GM12891 (cell line): ENCODE data around the gene MED12L.
"Not testable (repeated sequence)": the region's sequence is repeated elsewhere in the genome, so short reads cannot be mapped to it uniquely, and the experiment has no call there.

Experiments
- DNase-seq: peaks from one replicate; pipeline ENCODE4 v3.0.0; 2011; ENCODE audit warnings: low spot score; ENCODE audit not compliant: insufficient read length
- FAIRE-seq: peaks from 2 replicates; lab custom pipeline; 2011; peaks lifted over from hg19 to GRCh38; lab: Jason Lieb, UNC
- PAX5 ChIP-seq: IDR thresholded peaks from 2 replicates; pipeline ENCODE4 v1.6.1; 2011; ENCODE audit warnings: low read length, moderate library complexity, mild to moderate bottlenecking; ENCODE audit not compliant: insufficient read depth, severe bottlenecking
- POLR2A ChIP-seq: IDR thresholded peaks from 2 replicates; pipeline ENCODE4 v1.6.1; 2011; ENCODE audit warnings: low read depth, low read length, control low read depth
- POLR2AphosphoS5 ChIP-seq: IDR thresholded peaks from 2 replicates; pipeline ENCODE4 v1.6.1; 2011; ENCODE audit warnings: low read depth, low read length, control low read depth
- POU2F2 ChIP-seq: IDR thresholded peaks from 2 replicates; pipeline ENCODE4 v1.6.1; 2011; ENCODE audit warnings: low read depth, mild to moderate bottlenecking, control low read depth, low read length, moderate library complexity
- SPI1 ChIP-seq: IDR thresholded peaks from 2 replicates; pipeline ENCODE4 v1.6.1; 2011; ENCODE audit warnings: low read depth, low read length, control low read depth
- TAF1 ChIP-seq: IDR thresholded peaks from 2 replicates; pipeline ENCODE4 v1.6.1; 2011; ENCODE audit warnings: low read depth, low read length, control low read depth

Gene MED12L

DNA sequence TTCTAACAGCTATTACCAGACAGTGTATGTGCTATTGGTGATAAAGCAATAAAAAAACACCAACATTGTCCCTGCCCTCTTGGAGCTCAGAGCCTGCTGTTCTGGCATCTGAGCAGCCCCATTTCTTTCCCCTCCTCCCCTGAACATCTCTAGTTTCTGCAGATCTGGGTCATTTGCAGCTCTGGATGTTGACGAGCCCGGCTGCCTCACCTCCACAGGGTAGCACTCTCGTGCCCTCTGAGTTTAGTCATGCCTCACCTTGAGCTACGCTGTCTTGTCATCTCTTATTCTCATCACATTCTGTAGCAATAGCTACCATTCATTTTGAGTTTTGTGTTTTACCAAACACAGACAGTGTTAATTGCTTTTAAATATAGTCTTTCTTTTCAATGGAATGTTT, 147.5 kb downstream of the MED12L start:
- no peak for TF ChIP-seq POLR2AphosphoS5
- TF ChIP-seq PAX5: no peak
- no peak for TF ChIP-seq SPI1
- no peak for TF ChIP-seq POLR2A
- TF ChIP-seq TAF1: no peak
- no peak for TF ChIP-seq POU2F2
- FAIRE-seq (no peak), DNase-seq (no peak)

DNA sequence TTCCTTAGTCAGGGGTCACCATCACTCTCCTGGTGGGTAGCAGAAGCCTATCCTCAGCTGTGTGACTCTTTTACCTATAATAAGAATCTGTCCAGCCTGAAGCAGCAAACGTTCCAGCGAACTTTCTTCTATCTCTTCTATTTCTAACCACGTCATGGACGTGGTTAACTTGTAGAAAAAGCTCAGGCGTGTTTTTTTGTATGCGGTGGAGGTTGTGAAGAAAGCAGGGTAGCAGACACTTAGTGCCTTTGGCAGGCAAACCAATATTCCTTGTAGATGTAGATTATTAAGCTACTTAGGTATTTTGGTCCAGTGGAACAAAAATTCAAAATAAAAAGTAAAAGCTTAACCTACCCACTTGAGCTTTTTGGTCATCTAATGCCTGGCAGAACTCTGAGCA, 149.4 kb downstream of the MED12L start:
- TF ChIP-seq PAX5 (no peak), POU2F2 (no peak), SPI1 (no peak), TAF1 (no peak), POLR2AphosphoS5 (no peak), POLR2A (no peak)
- no peak for FAIRE-seq
- DNase-seq: no peak

DNA sequence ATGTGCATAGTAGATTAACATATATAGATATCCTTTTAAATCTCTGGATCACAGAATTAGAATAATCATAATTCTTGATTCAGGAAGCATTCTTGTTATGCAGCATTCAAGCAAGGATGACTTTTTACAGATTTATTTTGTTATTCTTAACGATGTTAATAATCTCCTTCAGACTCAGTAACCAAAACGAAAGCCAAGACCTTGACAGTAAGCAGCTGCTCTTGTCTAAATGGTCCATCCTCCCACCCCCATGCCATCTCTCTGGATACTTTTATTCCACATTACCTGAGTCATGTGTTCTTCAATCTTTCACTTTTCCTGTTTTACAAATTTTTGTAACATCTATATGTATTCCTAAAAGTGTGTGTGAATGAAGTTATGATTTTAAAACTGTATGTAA, 150.9 kb downstream of the MED12L start:
- DNase-seq: no peak
- no peak for TF ChIP-seq POLR2AphosphoS5
- no peak for TF ChIP-seq TAF1
- no peak for TF ChIP-seq PAX5
- TF ChIP-seq POLR2A: no peak
- no peak for TF ChIP-seq SPI1
- TF ChIP-seq POU2F2: no peak
- FAIRE-seq: no peak

DNA sequence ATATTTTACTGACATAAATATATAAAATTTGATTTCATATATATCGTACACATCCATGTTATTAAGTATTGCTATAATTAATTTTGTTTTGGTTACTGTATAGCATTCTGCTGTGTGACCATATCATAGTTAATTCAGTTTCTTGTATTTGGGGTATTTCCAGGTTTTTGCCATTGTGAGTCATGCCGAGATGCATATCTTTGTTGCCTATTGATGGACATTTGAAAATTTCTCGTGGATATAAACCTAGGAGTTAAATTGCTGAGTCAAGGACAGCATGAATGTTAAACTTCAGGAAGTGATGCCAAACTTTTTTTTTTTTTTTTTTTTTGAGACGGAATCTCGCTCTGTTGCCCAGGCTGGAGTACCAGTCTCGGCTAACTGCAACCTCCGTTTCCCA, 151.3 kb downstream of the MED12L start:
- DNase-seq: no peak
- peak; percentile 20 for FAIRE-seq
- TF ChIP-seq PAX5 (no peak), SPI1 (no peak), POU2F2 (no peak), TAF1 (no peak), POLR2A (no peak), POLR2AphosphoS5 (no peak)

DNA sequence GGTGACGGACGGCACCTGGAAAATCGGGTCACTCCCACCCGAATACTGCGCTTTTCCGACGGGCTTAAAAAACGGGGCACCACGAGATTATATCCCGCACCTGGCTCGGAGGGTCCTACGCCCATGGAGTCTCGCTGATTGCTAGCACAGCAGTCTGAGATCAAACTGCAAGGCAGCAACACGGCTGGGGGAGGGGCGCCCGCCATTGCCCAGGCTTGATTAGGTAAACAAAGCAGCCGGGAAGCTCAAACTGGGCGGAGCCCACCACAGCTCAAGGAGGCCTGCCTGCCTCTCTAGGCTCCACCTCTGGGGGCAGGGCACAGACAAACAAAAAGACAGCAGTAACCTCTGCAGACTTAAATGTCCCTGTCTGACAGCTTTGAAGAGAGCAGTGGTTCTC, 156.5 kb downstream of the MED12L start:
- FAIRE-seq: not testable (repeated sequence)

DNA sequence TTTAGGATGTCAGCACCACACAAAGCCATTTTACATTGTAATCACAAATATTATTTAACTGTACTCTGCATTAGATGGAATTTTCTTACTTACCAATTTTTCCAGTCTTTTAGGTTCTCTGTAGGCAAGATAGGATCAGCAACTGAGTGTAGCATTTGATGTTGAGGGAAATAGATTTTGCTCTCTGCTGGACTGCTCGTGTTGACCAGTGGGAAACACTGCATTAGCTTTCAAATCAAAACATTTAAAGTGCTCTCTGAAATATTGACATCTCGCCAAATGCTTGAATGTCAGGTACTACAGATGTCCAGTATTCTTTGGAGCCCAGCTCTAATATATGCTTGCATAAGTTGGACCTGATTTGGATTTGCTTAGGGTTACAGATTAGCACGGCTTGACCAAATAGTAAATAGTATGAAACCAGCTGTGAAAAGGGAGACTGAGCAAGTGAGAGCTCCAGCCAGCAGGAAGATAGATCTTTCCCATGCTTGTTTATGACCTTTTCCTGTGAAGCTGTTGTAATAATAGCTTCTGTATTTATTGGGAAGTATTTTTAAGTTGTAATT, 163.4 kb downstream of the MED12L start:
- DNase-seq (no peak), FAIRE-seq (no peak)
- no peak for TF ChIP-seq POLR2AphosphoS5
- TF ChIP-seq PAX5: no peak
- TF ChIP-seq TAF1: no peak
- TF ChIP-seq SPI1: no peak
- no peak for TF ChIP-seq POLR2A
- no peak for TF ChIP-seq POU2F2

More for the DNA sequence above, 156.5 kb downstream of the MED12L start:
- not testable (repeated sequence) for DNase-seq

DNA sequence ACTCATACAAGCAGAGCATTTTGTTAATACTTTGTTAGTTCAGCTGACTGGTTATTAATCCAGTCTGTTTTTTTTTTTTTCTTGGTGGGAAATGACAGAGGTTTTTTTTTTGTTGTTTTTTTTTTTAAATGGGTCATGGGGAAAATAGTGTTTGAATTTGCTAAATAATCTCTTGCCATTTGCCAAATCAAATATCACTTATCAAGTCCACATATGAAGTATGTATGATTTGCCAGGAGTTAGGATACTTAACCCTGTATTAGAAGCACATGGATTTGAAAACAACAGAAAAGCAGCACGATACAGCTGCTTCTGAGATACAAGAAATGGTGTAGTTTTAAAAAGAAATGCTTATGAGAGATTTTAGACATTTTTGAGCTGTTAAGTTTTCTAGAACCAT, 171.3 kb downstream of the MED12L start:
- FAIRE-seq (no peak), DNase-seq (no peak)
- TF ChIP-seq POLR2A (no peak), POLR2AphosphoS5 (no peak), TAF1 (no peak), SPI1 (no peak)

DNA sequence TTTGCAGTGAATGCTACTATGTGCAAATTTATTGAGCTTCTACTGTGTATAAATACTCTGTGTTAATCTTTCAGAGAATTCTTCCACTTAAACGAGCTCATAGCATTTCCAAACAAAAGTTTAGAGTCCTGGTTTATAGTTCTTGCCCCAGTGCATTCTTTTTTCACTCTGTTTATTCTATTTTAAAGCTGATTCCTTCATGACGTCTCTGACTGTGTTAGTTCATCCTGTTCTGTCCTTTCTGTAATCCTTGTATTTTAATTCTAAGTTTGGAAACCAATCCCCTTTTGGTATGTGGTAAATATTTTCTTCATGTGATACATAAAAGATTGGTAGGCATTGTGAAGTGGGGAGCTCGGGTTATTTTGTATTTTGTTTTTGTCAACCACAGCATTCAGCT, 174.2 kb downstream of the MED12L start:
- FAIRE-seq (no peak), DNase-seq (no peak)
- TF ChIP-seq SPI1 (no peak), POLR2A (no peak), TAF1 (no peak), POU2F2 (no peak), PAX5 (no peak), POLR2AphosphoS5 (no peak)

DNA sequence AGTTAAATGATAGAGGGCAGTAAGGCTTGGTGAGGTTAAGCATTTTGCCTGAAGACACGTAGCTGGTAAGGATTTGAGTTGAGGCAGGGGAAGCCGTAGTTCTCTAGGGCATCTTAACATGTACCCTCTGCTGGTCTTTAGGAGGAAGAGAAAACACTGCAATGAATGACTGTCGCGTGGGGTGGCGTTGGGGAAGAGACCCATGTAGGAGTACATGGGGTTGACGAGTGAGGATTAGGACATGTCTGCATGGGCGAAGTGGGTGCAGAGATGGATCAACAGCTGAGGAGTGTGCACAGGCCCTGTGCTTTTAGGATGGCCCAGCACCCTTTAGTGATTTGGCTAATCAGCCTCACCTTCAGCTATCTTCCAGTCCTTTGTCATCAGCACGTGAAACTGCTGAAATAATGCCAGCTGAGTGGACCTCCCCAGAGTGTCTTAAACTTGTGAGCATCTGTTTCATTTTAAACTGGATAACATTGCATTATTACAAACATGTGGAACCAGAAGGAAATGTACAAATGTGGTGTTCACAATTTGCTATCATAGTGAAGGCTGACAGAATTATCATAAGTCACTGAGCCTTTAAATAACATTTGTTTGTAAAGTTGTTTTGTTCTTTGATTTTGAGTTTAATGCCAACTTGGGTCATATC, 177.5 kb downstream of the MED12L start:
- no peak for DNase-seq
- FAIRE-seq: no peak

DNA sequence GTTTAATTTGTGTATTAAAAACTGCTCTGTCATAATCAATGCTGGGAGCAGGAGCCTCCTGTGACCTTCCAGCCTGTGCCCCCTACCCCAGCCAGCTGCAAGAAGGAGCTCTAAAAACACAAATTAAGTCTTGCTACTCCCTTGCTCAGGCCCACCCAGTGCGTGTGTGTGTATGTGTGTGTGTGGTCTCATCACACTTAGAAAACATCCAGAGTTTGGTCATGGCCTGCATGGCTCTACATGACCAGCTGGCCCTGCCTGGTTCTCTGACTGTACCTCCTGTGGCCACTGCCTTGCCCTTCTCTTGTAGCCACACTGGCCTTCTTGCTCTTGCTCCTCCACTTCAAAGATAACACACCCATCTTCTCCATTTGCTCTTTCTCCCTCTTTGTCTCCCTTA, 179.1 kb downstream of the MED12L start:
- no peak for FAIRE-seq

More for the DNA sequence above, 177.5 kb downstream of the MED12L start:
- TF ChIP-seq SPI1: no peak
- no peak for TF ChIP-seq TAF1
- no peak for TF ChIP-seq POLR2A
- no peak for TF ChIP-seq POU2F2
- TF ChIP-seq POLR2AphosphoS5: no peak
- TF ChIP-seq PAX5: no peak

More for the DNA sequence above, 179.1 kb downstream of the MED12L start:
- TF ChIP-seq POLR2A (no peak), POLR2AphosphoS5 (no peak), SPI1 (no peak), POU2F2 (no peak), PAX5 (no peak), TAF1 (no peak)
- DNase-seq: no peak
